Measurements from ENCODE around the gene STN1. TPM values are rescaled to one million over a fixed set of nuclear protein-coding genes. Genes with fewer than 3 reads are reported as not detected.
A peak's percentile ranks its signal among the peaks of the same experiment; 100 is the strongest.

STN1 gene
- total and polyA plus RNA-seq, 12 donors: 16.5 to 38.7 (median 31.4) TPM

DNA sequence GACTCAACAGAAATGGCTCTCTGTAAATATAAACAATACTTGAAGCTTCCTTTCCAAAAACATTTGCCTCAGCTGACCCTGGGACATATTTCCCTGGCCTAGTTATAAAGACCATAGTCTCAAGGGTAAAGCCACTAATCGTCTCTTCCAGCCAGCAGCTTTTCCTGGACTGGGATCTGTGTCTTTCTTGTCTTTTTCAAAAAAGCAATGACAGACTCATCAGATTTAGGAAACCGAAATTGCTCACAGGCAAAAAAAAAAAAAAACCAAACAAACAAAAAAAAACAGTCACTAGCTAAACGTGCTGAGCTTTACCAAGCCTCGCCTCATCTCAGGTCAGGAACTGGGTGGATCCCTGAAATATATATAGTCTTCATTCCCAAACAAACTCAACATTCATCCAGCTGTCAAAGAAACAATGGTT is 23.5 kb downstream of the STN1 start:
- H3K4me1 ChIP-seq: peaks cover 14 to 82% (median 47%) of the 10 kb centered on the region in 9 donors
- H3K9me3 ChIP-seq: no peaks in the 10 kb centered on the region
- peak; percentile 40 to 83 (median 74) for ATAC-seq
- no peaks in the 10 kb centered on the region for H3K27me3 ChIP-seq
- H3K36me3 ChIP-seq: peaks cover 0 to 78% (median 32%) of the 10 kb centered on the region in 9 donors
- peak overlapping the region in 2 of 10 donors; percentile 1 to 4 for H3K4me3 ChIP-seq
- TF ChIP-seq, protein P1, sequence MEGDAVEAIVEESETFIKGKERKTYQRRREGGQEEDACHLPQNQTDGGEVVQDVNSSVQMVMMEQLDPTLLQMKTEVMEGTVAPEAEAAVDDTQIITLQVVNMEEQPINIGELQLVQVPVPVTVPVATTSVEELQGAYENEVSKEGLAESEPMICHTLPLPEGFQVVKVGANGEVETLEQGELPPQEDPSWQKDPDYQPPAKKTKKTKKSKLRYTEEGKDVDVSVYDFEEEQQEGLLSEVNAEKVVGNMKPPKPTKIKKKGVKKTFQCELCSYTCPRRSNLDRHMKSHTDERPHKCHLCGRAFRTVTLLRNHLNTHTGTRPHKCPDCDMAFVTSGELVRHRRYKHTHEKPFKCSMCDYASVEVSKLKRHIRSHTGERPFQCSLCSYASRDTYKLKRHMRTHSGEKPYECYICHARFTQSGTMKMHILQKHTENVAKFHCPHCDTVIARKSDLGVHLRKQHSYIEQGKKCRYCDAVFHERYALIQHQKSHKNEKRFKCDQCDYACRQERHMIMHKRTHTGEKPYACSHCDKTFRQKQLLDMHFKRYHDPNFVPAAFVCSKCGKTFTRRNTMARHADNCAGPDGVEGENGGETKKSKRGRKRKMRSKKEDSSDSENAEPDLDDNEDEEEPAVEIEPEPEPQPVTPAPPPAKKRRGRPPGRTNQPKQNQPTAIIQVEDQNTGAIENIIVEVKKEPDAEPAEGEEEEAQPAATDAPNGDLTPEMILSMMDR (IDR thresholded peaks at IDR 0.05): no peak
- intact Hi-C loops (cut with DNase I): loop anchor here in 7 of 10 donors (1.0 to 10.0 kb wide), 7 partner anchors 14 to 430 kb away; partner anchors contain the start of genes SLK (in 3 of the 7), STN1 (in 2 of the 7) and SFR1 (in 1 of the 7)
- DNase-seq: peak in 1 of 2 donors; percentile 58
- H3K27ac ChIP-seq: peak overlapping the region; percentile 31 to 88 (median 78)
- WGBS, 2 donors: 25 to 32% methylated on average over 4 of the region's 4 CpGs

DNA sequence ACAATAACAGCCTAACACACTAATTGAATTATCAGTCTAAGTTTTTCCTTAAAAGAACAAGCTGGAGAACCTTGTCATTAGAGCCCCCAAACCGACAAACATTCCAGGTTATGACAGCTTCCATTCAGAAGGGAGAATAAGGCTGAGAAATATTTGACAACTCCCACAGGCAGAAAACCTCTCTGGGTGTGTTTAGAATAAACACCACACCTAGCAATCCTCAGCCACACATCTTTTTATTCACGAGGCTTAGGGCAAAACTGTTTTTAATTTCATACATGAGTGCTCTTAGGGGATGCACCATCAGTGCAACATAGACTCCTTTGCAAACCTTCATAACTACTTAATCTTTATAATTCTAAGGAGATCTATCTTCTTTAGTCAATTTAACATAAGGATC is 24.2 kb downstream of the STN1 start:
- ATAC-seq: no peak
- Histone ChIP-seq H3K36me3 (peaks cover 0 to 73% (median 26%) of the 10 kb centered on the region in 9 donors), H3K4me3 (peak overlapping the region in 1 of 10 donors; percentile 4), H3K4me1 (peaks cover 15 to 86% (median 52%) of the 10 kb centered on the region in 9 donors), H3K27ac (peak overlapping the region; percentile 21 to 88 (median 78)), H3K27me3 (no peaks in the 10 kb centered on the region), H3K9me3 (no peaks in the 10 kb centered on the region)
- WGBS, 2 donors: 47 to 51% methylated on average over 2 of the region's 2 CpGs
- TF ChIP-seq, protein P1 (IDR thresholded peaks at IDR 0.05): no peak
- DNase-seq: no peak
- intact Hi-C loops (cut with DNase I): loop anchor here in 7 of 10 donors (1.0 to 10.0 kb wide), 7 partner anchors 15 to 431 kb away; partner anchors contain the start of genes SLK (in 3 of the 7), STN1 (in 2 of the 7) and SFR1 (in 1 of the 7)

DNA sequence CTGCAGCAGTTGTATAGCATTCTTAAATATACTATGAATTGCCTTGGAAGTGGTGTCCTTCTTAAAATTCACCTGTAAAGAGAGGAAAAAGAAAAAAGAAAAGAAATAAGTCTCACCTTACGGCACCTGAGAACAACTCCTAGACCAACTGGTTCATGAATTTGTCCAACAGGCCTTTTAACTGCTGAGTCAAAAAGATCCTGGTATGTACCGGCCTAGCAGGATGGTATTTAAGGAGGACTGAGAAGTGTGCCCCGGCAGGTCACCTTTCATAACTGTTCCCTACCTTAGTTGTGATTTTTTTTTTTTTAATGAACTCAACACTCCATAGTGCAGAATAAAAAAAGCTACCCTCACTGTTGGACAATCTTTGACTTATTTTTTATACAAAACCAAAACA is 25.8 kb downstream of the STN1 start:
- H3K36me3 ChIP-seq: peaks cover 0 to 67% (median 19%) of the 10 kb centered on the region in 9 donors
- no peak overlapping the region for H3K4me3 ChIP-seq
- H3K27me3 ChIP-seq: no peaks in the 10 kb centered on the region
- DNase-seq (no peak), ATAC-seq (no peak)
- H3K4me1 ChIP-seq: peaks cover 27 to 88% (median 66%) of the 10 kb centered on the region in 9 donors
- H3K27ac ChIP-seq: peak overlapping the region in 5 of 10 donors; percentile 77 to 88 (median 83)
- intact Hi-C loops (cut with DNase I): loop anchor here in 6 of 10 donors (5.0 to 10.0 kb wide), 5 partner anchors 75 to 433 kb away; partner anchors contain the start of genes SLK (in 3 of the 6) and SFR1 (in 1 of the 6)
- WGBS, 2 donors: 95 to 96% methylated on average over 3 of the region's 3 CpGs
- TF ChIP-seq, protein P1 (IDR thresholded peaks at IDR 0.05): no peak
- no peaks in the 10 kb centered on the region for H3K9me3 ChIP-seq

DNA sequence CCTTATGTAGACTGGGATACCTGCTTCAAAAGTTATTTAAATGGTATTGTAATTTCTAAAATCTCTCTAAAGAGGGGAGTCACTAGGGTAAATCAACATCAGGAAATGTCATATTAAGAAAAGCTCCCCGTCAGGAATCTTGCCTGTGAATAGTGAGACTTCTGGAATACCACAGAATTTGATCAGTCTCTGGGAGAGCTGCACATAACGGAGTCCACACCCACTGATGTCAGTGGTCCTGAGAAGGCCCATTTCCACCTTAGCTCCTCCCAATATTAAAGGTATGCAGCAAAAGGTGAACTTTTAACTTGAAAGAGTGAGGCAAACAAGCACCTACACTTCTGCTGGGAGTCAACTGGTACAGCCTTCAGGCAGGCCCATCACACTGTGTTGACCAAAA is 27.3 kb downstream of the STN1 start:
- DNase-seq (no peak), ATAC-seq (no peak)
- H3K36me3 ChIP-seq: peaks cover 0 to 63% (median 22%) of the 10 kb centered on the region in 9 donors
- TF ChIP-seq, protein P1 (IDR thresholded peaks at IDR 0.05): no peak
- H3K27ac ChIP-seq: peak overlapping the region in 9 of 10 donors; percentile 0 to 70 (median 53)
- H3K27me3 ChIP-seq: no peaks in the 10 kb centered on the region
- H3K4me3 ChIP-seq: no peak overlapping the region
- intact Hi-C loops (cut with DNase I): loop anchor here in 6 of 10 donors (2.0 to 10.0 kb wide), 6 partner anchors 77 to 434 kb away; partner anchors contain the start of genes SLK (in 3 of the 6) and SFR1 (in 1 of the 6)
- no peaks in the 10 kb centered on the region for H3K9me3 ChIP-seq
- peaks cover 26 to 73% (median 55%) of the 10 kb centered on the region in 9 donors for H3K4me1 ChIP-seq
- WGBS, 2 donors: 78 to 85% methylated on average over 2 of the region's 2 CpGs

All from heart right ventricle (tissue), 16 donors.